ENCODE measurements around the gene MST1R. TPM values are rescaled to one million over a fixed set of nuclear protein-coding genes. Genes with fewer than 3 reads are reported as not detected.
A peak's percentile ranks its signal among the peaks of the same experiment; 100 is the strongest.
"Not testable (repeated sequence)": the region's sequence is repeated elsewhere in the genome, so short reads cannot be mapped to it uniquely, and the experiment has no call there.

Gene MST1R
- total RNA-seq, 1 experiment from 2014 or later: 39.0 TPM

- Histone ChIP-seq H3K4me3 (ENCODE audit: low read length) (no peak overlapping the region), H3K79me2 (ENCODE audit: low read length) (peaks cover 43% of the 10 kb centered on the region), H3K27ac (ENCODE audit: low read length) (peak overlapping the region; percentile 44), H3K36me3 (ENCODE audit: low read depth, low read length) (no peaks in the 10 kb centered on the region; the same call in 1 of the 2 replicates), H3K9me2 (replicated peaks; ENCODE audit: low read length) (no peaks in the 10 kb centered on the region), H3K9ac (ENCODE audit: low read length) (no peak overlapping the region), H3K27me3 (ENCODE audit: low read length) (no peaks in the 10 kb centered on the region), H2AFZ (ENCODE audit: low read length) (no peak overlapping the region), H3K4me1 (ENCODE audit: insufficient read depth, low read length) (peaks cover 25% of the 10 kb centered on the region), H3K9me3 (ENCODE audit: low read length) (no peaks in the 10 kb centered on the region), H4K20me1 (ENCODE audit: low read length) (no peaks in the 10 kb centered on the region), H3K4me2 (ENCODE audit: low read length) (peak overlapping the region; percentile 21), H3F3A (ENCODE audit: low read length, unreplicated experiment) (no peaks in the 10 kb centered on the region)
- no TSS peak for BruUV-seq (replicated peaks)
- DNase-seq (peak; percentile 80), ATAC-seq (peak; percentile 63)
- ChIA-PET CTCF (interaction anchor here (0.6 to 0.7 kb wide), 2 partner anchors 15 to 42 kb away, joined by 3 to 4 read pairs; partner anchors contain the start of gene RBM6), POLR2A (ENCODE audit: unreplicated experiment) (interaction anchor here (0.6 to 0.8 kb wide), 3 partner anchors 70 to 496 kb away, joined by 3 to 4 read pairs (median 3); partner anchors contain the start of gene NICN1)
- intact Hi-C loops (cut with micrococcal nuclease): no loop called here
- TF ChIP-seq EZH2 (IDR thresholded peaks at IDR 0.05; ENCODE audit: low read length, unreplicated experiment) (no peak), CTCF (conservative IDR thresholded peaks at IDR 0.05; ENCODE audit: low read depth, low read length) (no peak), EZH2phosphoT487 (IDR thresholded peaks at IDR 0.05; ENCODE audit: borderline replicate concordance, low read length) (no peak)
Measured at GRCh38 chr3:49924683-49925082, 21.0 kb upstream of the MST1R start.

- CTCF ChIA-PET; DNase-seq; H3K27ac ChIP-seq (ENCODE audit: low read length); H4K20me1 ChIP-seq (ENCODE audit: low read length); BruUV-seq (replicated peaks); H3K79me2 ChIP-seq (ENCODE audit: low read length); POLR2A ChIA-PET (ENCODE audit: unreplicated experiment); H3K27me3 ChIP-seq (ENCODE audit: low read length); H2AFZ ChIP-seq (ENCODE audit: low read length); H3K4me3 ChIP-seq (ENCODE audit: low read length); H3K36me3 ChIP-seq (ENCODE audit: low read depth, low read length); H3K9ac ChIP-seq (ENCODE audit: low read length); H3K9me3 ChIP-seq (ENCODE audit: low read length); H3K4me2 ChIP-seq (ENCODE audit: low read length); H3K4me1 ChIP-seq (ENCODE audit: insufficient read depth, low read length); H3K9me2 ChIP-seq (replicated peaks; ENCODE audit: low read length); intact Hi-C loops (cut with micrococcal nuclease); ATAC-seq; H3F3A ChIP-seq (ENCODE audit: low read length, unreplicated experiment): not testable (repeated sequence)
Measured at GRCh38 chr3:49917806-49918590, 14.3 kb upstream of the MST1R start.

- Histone ChIP-seq H3K9me3 (ENCODE audit: low read length) (no peaks in the 10 kb centered on the region), H3K4me3 (ENCODE audit: low read length) (no peak overlapping the region), H3K9me2 (replicated peaks; ENCODE audit: low read length) (no peaks in the 10 kb centered on the region), H3K4me1 (ENCODE audit: insufficient read depth, low read length) (no peaks in the 10 kb centered on the region), H3F3A (ENCODE audit: low read length, unreplicated experiment) (no peaks in the 10 kb centered on the region), H3K27me3 (ENCODE audit: low read length) (no peaks in the 10 kb centered on the region), H2AFZ (ENCODE audit: low read length) (no peak overlapping the region), H3K27ac (ENCODE audit: low read length) (no peak overlapping the region), H3K36me3 (ENCODE audit: low read depth, low read length) (peaks cover 2% of the 10 kb centered on the region), H3K4me2 (ENCODE audit: low read length) (no peak overlapping the region), H3K79me2 (ENCODE audit: low read length) (peaks cover 8% of the 10 kb centered on the region; the same call in 1 of the 2 replicates), H4K20me1 (ENCODE audit: low read length) (no peaks in the 10 kb centered on the region), H3K9ac (ENCODE audit: low read length) (no peak overlapping the region)
- POLR2A ChIA-PET (ENCODE audit: unreplicated experiment): no interaction called here
- CTCF ChIA-PET: no interaction called here
- TF ChIP-seq EZH2 (IDR thresholded peaks at IDR 0.05; ENCODE audit: low read length, unreplicated experiment) (no peak), EZH2phosphoT487 (IDR thresholded peaks at IDR 0.05; ENCODE audit: borderline replicate concordance, low read length) (no peak), CTCF (conservative IDR thresholded peaks at IDR 0.05; ENCODE audit: low read depth, low read length) (no peak)
- ATAC-seq: no peak
- no peak for DNase-seq
- BruUV-seq (replicated peaks): no TSS peak
- intact Hi-C loops (cut with micrococcal nuclease): no loop called here
Measured at GRCh38 chr3:49916686-49917085, 13.0 kb upstream of the MST1R start.

Measured in PC-3 (cell line).